Thymus (tissue), 11 donors: ENCODE measurements around the gene UGGT2. TPM values are rescaled to one million over a fixed set of nuclear protein-coding genes. Genes with fewer than 3 reads are reported as not detected.
"Not testable (repeated sequence)": the region's sequence is repeated elsewhere in the genome, so short reads cannot be mapped to it uniquely, and the experiment has no call there.

Experiments
- DNase-seq, 9 donors: peaks; one replicate each; pipeline ENCODE4 v3.0.0-alpha.2; 2013; ENCODE audit warnings: low spot score in 9 of 9, low read depth in 6 of 9, missing footprints in 1 of 9
- H3K27ac ChIP-seq, 2 donors: one replicate each; pipeline ENCODE4 v1.5.1; 2013; ENCODE audit warnings: control low read depth in 1 of 2, low read depth in 1 of 2, low read length in 1 of 2, mild to moderate bottlenecking in 1 of 2, moderate library complexity in 1 of 2
- H3K27me3 ChIP-seq, 2 donors: one replicate each; pipeline ENCODE4 v1.5.1; 2013; ENCODE audit warnings: low read length in 1 of 2; ENCODE audit not compliant: control insufficient read depth in 2 of 2, insufficient read depth in 1 of 2
- H3K36me3 ChIP-seq, 2 donors: one replicate each; pipeline ENCODE4 v1.5.1; 2013; ENCODE audit warnings: low read length in 1 of 2, mild to moderate bottlenecking in 1 of 2, moderate library complexity in 1 of 2; ENCODE audit not compliant: control insufficient read depth in 2 of 2, insufficient read depth in 2 of 2
- H3K4me1 ChIP-seq, 2 donors: one replicate each; pipeline ENCODE4 v1.5.1; 2013; ENCODE audit warnings: low read length in 2 of 2; ENCODE audit not compliant: control insufficient read depth in 2 of 2, insufficient read depth in 2 of 2
- H3K4me3 ChIP-seq, 2 donors: one replicate each; pipeline ENCODE4 v1.5.1; 2013; ENCODE audit warnings: low read length in 2 of 2, control low read depth in 1 of 2, mild to moderate bottlenecking in 1 of 2
- H3K9me3 ChIP-seq, 2 donors: one replicate each; pipeline ENCODE4 v1.5.1; 2013; ENCODE audit warnings: low read length in 1 of 2, mild to moderate bottlenecking in 1 of 2; ENCODE audit not compliant: control insufficient read depth in 2 of 2, insufficient read depth in 1 of 2
- WGBS: extraction: QIAGEN DNeasy Blood & Tissue Kit; methylation state at CpG from one replicate; pipeline ENCODE4 v1.1.7; 2013; 5-methylcytosine and 5-hydroxymethylcytosine counted together
- polyA plus RNA-seq: library from polyadenylated mRNA; stranded (reverse); fragments of 200-250 nt; gene quantifications from one replicate; pipeline ENCODE4 v1.2.3, GENCODE V29; 2013
- total RNA-seq: library from RNA; stranded (reverse); fragments of 120-200 nt; gene quantifications from one replicate; pipeline ENCODE4 v1.2.4, GENCODE V29; 2013
- donor health status: healthy.

The UGGT2 gene
- total and polyA plus RNA-seq, 2 donors, result 6.4 to 6.8 TPM

GRCh38 chr13:95779522-95779921 lies 273.7 kb downstream of the UGGT2 start:
- Histone ChIP-seq H3K4me3 (no peak overlapping the region), H3K36me3 (peaks cover 6 to 13% of the 10 kb centered on the region in 2 donors), H3K27me3 (no peaks in the 10 kb centered on the region), H3K27ac (no peak overlapping the region), H3K4me1 (no peaks in the 10 kb centered on the region), H3K9me3 (peaks cover 1 to 4% of the 10 kb centered on the region in 2 donors)
- DNase-seq, result no peak
- 48% methylated on average over 1 of the region's 1 CpG for WGBS

GRCh38 chr13:95771905-95772304 lies 281.3 kb downstream of the UGGT2 start:
- H3K36me3 ChIP-seq, result peaks cover 0 to 2% of the 10 kb centered on the region in 2 donors
- no peak overlapping the region for H3K4me3 ChIP-seq
- H3K27ac ChIP-seq, result no peak overlapping the region
- no peaks in the 10 kb centered on the region for H3K4me1 ChIP-seq
- WGBS, result 97% methylated on average over 4 of the region's 4 CpGs
- H3K9me3 ChIP-seq, result no peaks in the 10 kb centered on the region
- no peaks in the 10 kb centered on the region for H3K27me3 ChIP-seq
- no peak for DNase-seq

GRCh38 chr13:95763601-95764000 lies 289.6 kb downstream of the UGGT2 start:
- no peak overlapping the region for H3K4me3 ChIP-seq
- peaks cover 0 to 14% of the 10 kb centered on the region in 2 donors for H3K36me3 ChIP-seq
- no peak for DNase-seq
- whole genome bisulfite sequencing, result 96% methylated on average over 4 of the region's 4 CpGs
- H3K4me1 ChIP-seq, result no peaks in the 10 kb centered on the region
- no peak overlapping the region for H3K27ac ChIP-seq
- no peaks in the 10 kb centered on the region for H3K27me3 ChIP-seq
- H3K9me3 ChIP-seq, result no peaks in the 10 kb centered on the region

- not testable (repeated sequence) for H3K27ac ChIP-seq, DNase-seq, H3K27me3 ChIP-seq, H3K4me3 ChIP-seq, H3K4me1 ChIP-seq, H3K9me3 ChIP-seq
- WGBS, result 96% methylated on average over 3 of the region's 3 CpGs
- peaks cover 0 to 14% of the 10 kb centered on the region in 2 donors for H3K36me3 ChIP-seq
These were observed 290.6 kb downstream of the UGGT2 start for GRCh38 chr13:95762626-95763025.

- no peaks in the 10 kb centered on the region for H3K9me3 ChIP-seq
- no peak overlapping the region for H3K27ac ChIP-seq
- H3K4me1 ChIP-seq, result no peaks in the 10 kb centered on the region
- no peaks in the 10 kb centered on the region for H3K27me3 ChIP-seq
- DNase-seq, result no peak
- WGBS, result 98% methylated on average over 5 of the region's 5 CpGs
- no peaks in the 10 kb centered on the region for H3K36me3 ChIP-seq
- H3K4me3 ChIP-seq, result no peak overlapping the region
These were observed 297.1 kb downstream of the UGGT2 start for GRCh38 chr13:95756072-95756471.

GRCh38 chr13:95754069-95754468 lies 299.1 kb downstream of the UGGT2 start:
- no peak overlapping the region for H3K4me3 ChIP-seq
- H3K4me1 ChIP-seq, result no peaks in the 10 kb centered on the region
- WGBS, result 93% methylated on average over 4 of the region's 4 CpGs
- no peak for DNase-seq
- no peaks in the 10 kb centered on the region for H3K36me3 ChIP-seq
- H3K27me3 ChIP-seq, result no peaks in the 10 kb centered on the region
- H3K9me3 ChIP-seq, result no peaks in the 10 kb centered on the region
- H3K27ac ChIP-seq, result no peak overlapping the region

GRCh38 chr13:95752677-95753076 lies 300.5 kb downstream of the UGGT2 start:
- no peaks in the 10 kb centered on the region for H3K9me3 ChIP-seq
- H3K27me3 ChIP-seq, result no peaks in the 10 kb centered on the region
- no peak overlapping the region for H3K4me3 ChIP-seq
- H3K4me1 ChIP-seq, result no peaks in the 10 kb centered on the region
- H3K27ac ChIP-seq, result no peak overlapping the region
- no peaks in the 10 kb centered on the region for H3K36me3 ChIP-seq
- WGBS, result 100% methylated on average over 2 of the region's 2 CpGs
- DNase-seq, result no peak

Other genes with a start within 250 kb of the UGGT2 start
- gene HS6ST3, start 36.7 kb upstream of the UGGT2 start, total RNA-seq, result 0.05 TPM
- 0.07 TPM for gene HS6ST3, start 36.7 kb upstream of the UGGT2 start, polyA plus RNA-seq